ENCODE results near the gene TRUB2. TPM values are rescaled to one million over a fixed set of nuclear protein-coding genes. Genes with fewer than 3 reads are reported as not detected.

The TRUB2 gene, protein sequence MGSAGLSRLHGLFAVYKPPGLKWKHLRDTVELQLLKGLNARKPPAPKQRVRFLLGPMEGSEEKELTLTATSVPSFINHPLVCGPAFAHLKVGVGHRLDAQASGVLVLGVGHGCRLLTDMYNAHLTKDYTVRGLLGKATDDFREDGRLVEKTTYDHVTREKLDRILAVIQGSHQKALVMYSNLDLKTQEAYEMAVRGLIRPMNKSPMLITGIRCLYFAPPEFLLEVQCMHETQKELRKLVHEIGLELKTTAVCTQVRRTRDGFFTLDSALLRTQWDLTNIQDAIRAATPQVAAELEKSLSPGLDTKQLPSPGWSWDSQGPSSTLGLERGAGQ
- 14.5 TPM for polyA plus RNA-seq (2013, experiment 1 of 2)
- 14.5 TPM for polyA plus RNA-seq (2013, experiment 2 of 2)

DNA sequence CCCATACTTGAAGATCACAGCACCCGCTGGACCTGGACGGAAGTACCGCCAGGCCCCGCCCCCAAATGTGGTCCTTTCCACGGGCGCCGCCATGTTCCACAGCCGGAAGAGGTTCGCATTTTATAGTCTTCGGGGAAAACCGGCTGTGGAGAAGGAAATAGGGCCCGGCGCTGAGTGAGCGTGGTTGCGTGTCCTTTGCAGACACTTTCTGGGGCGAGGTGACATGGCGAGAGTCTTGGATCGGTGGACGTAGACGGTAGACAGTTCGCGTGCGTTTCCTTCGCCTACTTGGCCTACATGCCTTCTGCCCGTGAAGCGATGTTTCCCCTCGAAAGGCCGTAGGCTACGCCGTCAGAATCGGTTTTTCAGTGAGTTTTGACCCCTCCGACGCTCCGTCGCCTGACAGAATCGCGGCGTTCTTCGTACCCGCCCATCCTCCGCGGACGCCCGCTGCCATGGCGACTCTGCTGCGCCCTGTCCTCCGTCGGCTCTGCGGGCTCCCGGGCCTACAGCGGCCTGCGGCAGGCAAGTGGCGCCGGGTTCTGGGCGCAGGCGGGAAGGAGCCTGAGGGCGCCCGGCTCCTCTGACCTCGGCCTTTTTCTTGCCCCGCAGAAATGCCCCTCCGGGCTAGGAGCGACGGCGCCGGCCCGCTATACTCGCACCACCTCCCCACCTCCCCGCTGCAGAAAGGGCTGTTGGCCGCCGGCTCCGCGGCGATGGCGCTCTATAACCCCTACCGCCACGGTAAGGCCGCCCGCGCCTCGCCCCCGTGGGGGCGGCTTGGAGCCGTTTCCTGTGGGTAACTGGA, at the start of gene TRUB2, which contains the start of gene COQ4:
TSS of gene TRUB2 (minus strand) at position 44 of the 808 bp plus-strand sequence. CDS start at position 5, 39 bp downstream.
TSS of gene COQ4 (plus strand) at position 436 of the 808 bp plus-strand sequence. CDS start at position 456, 20 bp downstream.
- no CpG with 5 or more reads among the region's 83 CpGs for WGBS, 2 donors (ENCODE audit: extremely low coverage in 2 of 2, insufficient read length in 2 of 2, insufficient replicate concordance in 1 of 2)
- H3K4me3 ChIP-seq (ENCODE audit: low read length in 2 of 2), result peak within 1 kb of the TSS; percentile 70 to 86
- no peak within 1 kb of the TSS for H2AK5ac ChIP-seq (ENCODE audit: low read depth, low read length)
- peak within 1 kb of the TSS; percentile 88 for H3K27ac ChIP-seq (replicated peaks; ENCODE audit: low read length)
- peak within 1 kb of the TSS; percentile 72 for H3K4me2 ChIP-seq (ENCODE audit: insufficient read depth, low read length, poor library complexity, severe bottlenecking)
- H3K4me1 ChIP-seq (ENCODE audit: control insufficient read depth in 2 of 2, insufficient read depth in 1 of 2, low read depth in 1 of 2, low read length in 2 of 2), result peaks cover 5 to 9% of the 10 kb centered on the region in 2 donors
- DNase-seq (ENCODE audit: low spot score), result peak; percentile 92
- peak within 1 kb of the TSS; percentile 52 for H4K8ac ChIP-seq (ENCODE audit: low read depth, low read length)
- H3K14ac ChIP-seq (ENCODE audit: low read length), result peak within 1 kb of the TSS; percentile 27
- peak within 1 kb of the TSS; percentile 38 for H3K23ac ChIP-seq (ENCODE audit: low read depth, low read length, poor library complexity)
- H3K36me3 ChIP-seq (replicated peaks in 1 of 2; ENCODE audit: control insufficient read depth in 2 of 2, insufficient read depth in 2 of 2, low read length in 2 of 2), result peaks cover 17 to 59% of the 10 kb centered on the region in 2 donors
- no peak within 1 kb of the TSS for H2BK15ac ChIP-seq (ENCODE audit: low read length)
- no peak within 1 kb of the TSS for H3K4ac ChIP-seq (ENCODE audit: low read length)
- H4K91ac ChIP-seq (ENCODE audit: low read depth, low read length, poor library complexity), result no peak within 1 kb of the TSS
- H3K79me1 ChIP-seq (ENCODE audit: low read depth, low read length), result peaks cover 4% of the 10 kb centered on the region
- H3K9me3 ChIP-seq (replicated peaks in 1 of 2; ENCODE audit: control insufficient read depth in 2 of 2, insufficient read depth in 1 of 2, low read depth in 1 of 2, low read length in 2 of 2), result no peaks in the 10 kb centered on the region
- peak within 1 kb of the TSS; percentile 96 for H3K18ac ChIP-seq (ENCODE audit: low read length)
- H3K27me3 ChIP-seq (ENCODE audit: control insufficient read depth in 3 of 3, insufficient read depth in 3 of 3, low read depth in 1 of 3, low read length in 3 of 3), result no peaks in the 10 kb centered on the region
- no peak within 1 kb of the TSS for H2BK12ac ChIP-seq (ENCODE audit: low read length)
- peak within 1 kb of the TSS; percentile 65 for H2BK120ac ChIP-seq (ENCODE audit: low read depth, low read length)
- H2AFZ ChIP-seq (ENCODE audit: low read length), result peak within 1 kb of the TSS; percentile 84
- H3K9ac ChIP-seq (ENCODE audit: low read depth, low read length, poor library complexity), result peak within 1 kb of the TSS; percentile 96
- H2BK5ac ChIP-seq (ENCODE audit: low read length), result peak within 1 kb of the TSS; percentile 67

DNA sequence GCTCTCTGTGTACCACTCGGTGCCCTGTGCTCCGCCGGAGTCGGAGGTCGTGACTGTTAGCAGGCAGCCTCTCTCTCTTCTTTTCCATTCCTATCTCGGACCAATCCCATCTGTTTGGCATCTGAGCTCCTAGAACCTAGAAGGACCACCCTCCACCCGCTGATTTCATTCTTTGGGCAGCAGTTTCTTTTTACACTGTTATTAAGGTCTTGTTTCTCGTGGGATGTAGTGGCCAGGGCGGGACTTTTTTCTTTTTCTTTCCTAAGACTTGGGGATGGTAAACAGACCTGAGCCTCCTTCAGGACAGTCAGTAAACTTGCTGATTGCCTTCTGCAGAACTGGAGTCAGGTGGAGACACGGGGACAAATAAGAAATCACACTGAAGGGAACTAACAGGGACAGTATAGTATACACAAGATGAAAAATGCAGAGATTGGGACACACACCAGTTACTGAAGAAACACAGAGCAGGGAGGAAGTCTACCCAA, 49.4 kb upstream of the TRUB2 start:
- Histone ChIP-seq H3K27ac (replicated peaks; ENCODE audit: low read length) (no peak overlapping the region), H3K18ac (ENCODE audit: low read length) (no peak overlapping the region), H3K23ac (ENCODE audit: low read depth, low read length, poor library complexity) (no peak overlapping the region), H2BK15ac (ENCODE audit: low read length) (no peak overlapping the region), H3K4me1 (ENCODE audit: control insufficient read depth in 2 of 2, insufficient read depth in 1 of 2, low read depth in 1 of 2, low read length in 2 of 2) (peaks cover 4 to 14% of the 10 kb centered on the region in 2 donors), H4K91ac (ENCODE audit: low read depth, low read length, poor library complexity) (no peak overlapping the region), H2AK5ac (ENCODE audit: low read depth, low read length) (no peak overlapping the region), H3K27me3 (ENCODE audit: control insufficient read depth in 3 of 3, insufficient read depth in 3 of 3, low read depth in 1 of 3, low read length in 3 of 3) (peaks cover 0 to 29% (median 0%) of the 10 kb centered on the region in 3 experiments), H3K4ac (ENCODE audit: low read length) (no peak overlapping the region), H2BK5ac (ENCODE audit: low read length) (no peak overlapping the region), H3K4me2 (ENCODE audit: insufficient read depth, low read length, poor library complexity, severe bottlenecking) (peak overlapping the region; percentile 74), H4K8ac (ENCODE audit: low read depth, low read length) (no peak overlapping the region), H3K4me3 (ENCODE audit: low read length in 2 of 2) (peak overlapping the region; percentile 95), H2BK12ac (ENCODE audit: low read length) (no peak overlapping the region), H3K9me3 (replicated peaks in 1 of 2; ENCODE audit: control insufficient read depth in 2 of 2, insufficient read depth in 1 of 2, low read depth in 1 of 2, low read length in 2 of 2) (no peaks in the 10 kb centered on the region), H3K79me1 (ENCODE audit: low read depth, low read length) (peaks cover 5% of the 10 kb centered on the region), H3K14ac (ENCODE audit: low read length) (peak overlapping the region; percentile 90), H2BK120ac (ENCODE audit: low read depth, low read length) (no peak overlapping the region), H2AFZ (ENCODE audit: low read length) (peak overlapping the region; percentile 66), H3K36me3 (replicated peaks in 1 of 2; ENCODE audit: control insufficient read depth in 2 of 2, insufficient read depth in 2 of 2, low read length in 2 of 2) (peaks cover 2 to 33% of the 10 kb centered on the region in 2 donors), H3K9ac (ENCODE audit: low read depth, low read length, poor library complexity) (peak overlapping the region; percentile 96)
- WGBS, 2 donors (ENCODE audit: extremely low coverage in 2 of 2, insufficient read length in 2 of 2, insufficient replicate concordance in 1 of 2), result no CpG with 5 or more reads among the region's 10 CpGs
- DNase-seq (ENCODE audit: low spot score), result no peak

DNA sequence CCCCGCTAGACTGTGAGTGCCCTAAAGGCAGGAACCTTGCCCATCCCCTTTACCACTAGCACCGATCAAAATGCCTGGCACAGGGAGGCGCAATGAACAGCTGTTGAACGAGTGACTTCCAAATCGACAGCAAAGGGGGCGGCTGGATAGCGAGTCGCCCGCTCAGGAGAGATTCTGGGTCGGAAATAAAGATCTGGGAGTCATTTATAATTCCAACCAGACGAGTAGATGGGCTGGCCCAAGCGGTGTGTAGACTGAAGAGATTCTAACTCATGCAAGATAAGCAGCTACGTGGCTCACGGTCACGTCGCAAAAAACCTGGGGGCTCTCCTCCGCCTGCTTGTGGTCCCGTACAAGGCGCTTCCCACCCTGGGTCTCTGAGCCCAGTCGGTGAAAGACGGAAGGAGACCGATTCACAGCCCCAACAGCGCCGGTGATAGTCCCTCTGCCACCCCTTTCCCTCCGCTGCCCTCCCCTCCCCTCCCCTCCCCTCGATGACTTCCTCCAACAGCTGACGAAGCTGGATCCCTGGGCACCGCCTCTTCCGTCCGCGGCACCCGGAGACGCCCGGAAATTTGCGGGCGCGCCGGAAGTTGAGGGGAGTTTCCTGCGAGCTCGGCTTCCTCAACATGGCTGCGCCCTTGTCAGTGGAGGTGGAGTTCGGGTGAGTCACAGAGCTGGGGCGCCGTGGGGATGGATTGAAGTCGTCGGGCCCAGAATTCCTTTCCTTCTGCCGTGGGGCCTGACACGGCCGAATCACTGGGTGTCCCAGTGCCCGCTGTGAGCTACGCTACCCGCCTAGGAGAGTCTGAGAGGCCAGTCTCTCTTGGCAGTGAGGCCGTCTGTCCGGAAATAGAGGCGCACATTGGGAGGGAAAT, 48.7 kb upstream of the TRUB2 start, which contains the start of gene URM1:
TSS of gene URM1 (plus strand) at position 623 of the 878 bp plus-strand sequence. CDS start at position 630, 7 bp downstream.
- Histone ChIP-seq H2BK5ac (ENCODE audit: low read length) (no peak within 1 kb of the TSS), H3K79me1 (ENCODE audit: low read depth, low read length) (peaks cover 4% of the 10 kb centered on the region), H4K8ac (ENCODE audit: low read depth, low read length) (no peak within 1 kb of the TSS), H3K4me2 (ENCODE audit: insufficient read depth, low read length, poor library complexity, severe bottlenecking) (peak within 1 kb of the TSS; percentile 74), H4K91ac (ENCODE audit: low read depth, low read length, poor library complexity) (no peak within 1 kb of the TSS), H3K9me3 (replicated peaks in 1 of 2; ENCODE audit: control insufficient read depth in 2 of 2, insufficient read depth in 1 of 2, low read depth in 1 of 2, low read length in 2 of 2) (no peaks in the 10 kb centered on the region), H3K14ac (ENCODE audit: low read length) (peak within 1 kb of the TSS; percentile 90), H3K36me3 (replicated peaks in 1 of 2; ENCODE audit: control insufficient read depth in 2 of 2, insufficient read depth in 2 of 2, low read length in 2 of 2) (peaks cover 2 to 30% of the 10 kb centered on the region in 2 donors), H3K4ac (ENCODE audit: low read length) (no peak within 1 kb of the TSS), H3K27me3 (ENCODE audit: control insufficient read depth in 3 of 3, insufficient read depth in 3 of 3, low read depth in 1 of 3, low read length in 3 of 3) (peaks cover 0 to 34% (median 2%) of the 10 kb centered on the region in 3 experiments), H3K4me1 (ENCODE audit: control insufficient read depth in 2 of 2, insufficient read depth in 1 of 2, low read depth in 1 of 2, low read length in 2 of 2) (peaks cover 4 to 14% of the 10 kb centered on the region in 2 donors), H3K18ac (ENCODE audit: low read length) (peak within 1 kb of the TSS; percentile 94), H2BK12ac (ENCODE audit: low read length) (no peak within 1 kb of the TSS), H3K9ac (ENCODE audit: low read depth, low read length, poor library complexity) (peak within 1 kb of the TSS; percentile 96), H2AFZ (ENCODE audit: low read length) (peak within 1 kb of the TSS; percentile 66), H3K23ac (ENCODE audit: low read depth, low read length, poor library complexity) (no peak within 1 kb of the TSS), H2AK5ac (ENCODE audit: low read depth, low read length) (no peak within 1 kb of the TSS), H3K4me3 (ENCODE audit: low read length in 2 of 2) (peak within 1 kb of the TSS; percentile 95), H2BK15ac (ENCODE audit: low read length) (no peak within 1 kb of the TSS), H3K27ac (replicated peaks; ENCODE audit: low read length) (no peak within 1 kb of the TSS), H2BK120ac (ENCODE audit: low read depth, low read length) (no peak within 1 kb of the TSS)
- WGBS, 2 donors (ENCODE audit: extremely low coverage in 2 of 2, insufficient read length in 2 of 2, insufficient replicate concordance in 1 of 2), result no CpG with 5 or more reads among the region's 55 CpGs
- peak; percentile 86 for DNase-seq (ENCODE audit: low spot score)
